ENCODE measurements around the gene NCOA3.

The NCOA3 gene

DNA sequence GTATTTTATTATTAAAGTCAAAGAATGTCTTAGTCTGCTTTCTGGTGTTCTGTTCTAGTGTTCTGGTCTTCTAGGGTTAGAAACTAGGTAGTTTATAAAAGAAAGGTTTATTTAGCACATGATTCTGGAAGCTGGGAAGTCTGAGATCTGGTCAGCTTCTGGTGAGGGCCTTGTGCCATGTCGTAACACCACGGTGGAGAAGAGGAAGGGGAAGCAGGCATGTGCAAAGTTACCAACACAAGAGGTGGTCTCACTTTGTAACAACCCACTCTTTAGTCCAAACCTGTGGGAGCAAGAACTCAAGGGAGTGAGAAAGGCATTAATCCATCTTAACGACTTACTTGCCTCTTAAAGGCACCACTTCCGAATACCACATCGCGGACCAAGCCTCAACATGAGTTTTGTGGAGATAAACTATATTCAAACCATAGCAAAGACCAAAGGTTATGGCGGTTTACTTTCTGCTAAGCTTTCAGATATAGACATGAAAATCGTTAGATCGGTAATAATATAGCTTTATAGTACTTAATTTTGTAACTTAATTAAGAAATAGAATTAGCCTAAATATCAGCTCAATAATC lies 99.4 kb downstream of the NCOA3 start:
- no peak for DNase-seq

DNA sequence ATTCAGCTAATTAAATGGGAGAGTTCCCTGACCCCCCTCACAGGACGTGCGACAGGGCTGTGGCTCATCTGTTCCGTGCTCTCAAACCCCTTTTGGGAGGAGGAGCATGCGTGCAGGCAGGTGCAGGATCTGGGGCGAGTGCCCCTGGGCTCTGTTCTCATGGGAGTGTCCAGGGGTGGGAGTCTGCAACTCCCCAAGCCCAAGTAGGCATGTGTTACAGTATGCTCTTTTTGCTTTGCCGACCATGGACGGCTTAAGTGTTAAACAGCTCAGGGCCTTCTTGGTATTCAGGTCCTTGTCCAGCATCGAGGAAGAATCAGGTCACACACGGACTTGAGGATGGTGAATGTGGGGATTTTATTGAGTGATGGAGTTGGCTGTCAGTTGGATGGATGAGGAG lies 101.6 kb downstream of the NCOA3 start:
- no peak for DNase-seq

DNA sequence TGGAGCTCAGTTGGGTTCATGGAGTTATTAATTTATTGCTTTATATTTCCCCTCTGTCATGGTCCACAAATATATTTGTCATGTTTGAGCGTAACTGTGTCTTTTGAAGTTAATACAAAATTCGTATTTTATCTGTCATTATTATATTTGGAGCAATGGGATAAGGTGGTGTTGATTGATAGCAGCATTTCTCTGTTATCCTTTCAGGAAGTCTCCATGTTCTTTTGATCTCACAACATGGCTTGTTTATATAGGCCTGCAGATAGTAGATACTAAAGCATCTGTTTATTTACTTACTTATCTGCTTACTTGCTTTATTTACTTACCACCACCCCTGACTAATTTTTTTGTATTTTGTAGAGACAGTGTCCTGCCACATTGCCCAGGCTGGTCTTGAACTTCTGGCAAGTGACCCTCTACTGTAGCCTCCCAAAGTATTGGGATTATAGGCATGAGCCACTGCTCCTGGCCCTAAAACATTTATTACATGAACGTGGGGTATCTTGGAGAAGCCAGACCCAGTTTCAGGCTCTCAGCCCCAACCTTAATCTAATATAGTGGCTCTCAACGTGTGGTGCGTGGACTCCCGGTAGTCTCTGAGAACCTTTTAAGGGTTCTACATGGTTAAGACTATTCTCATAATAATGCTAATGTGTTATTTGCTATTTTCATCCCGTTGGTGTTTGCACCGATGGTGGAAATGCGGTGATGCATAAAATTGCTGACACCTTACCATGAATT lies 104.2 kb downstream of the NCOA3 start:
- no peak for DNase-seq

DNA sequence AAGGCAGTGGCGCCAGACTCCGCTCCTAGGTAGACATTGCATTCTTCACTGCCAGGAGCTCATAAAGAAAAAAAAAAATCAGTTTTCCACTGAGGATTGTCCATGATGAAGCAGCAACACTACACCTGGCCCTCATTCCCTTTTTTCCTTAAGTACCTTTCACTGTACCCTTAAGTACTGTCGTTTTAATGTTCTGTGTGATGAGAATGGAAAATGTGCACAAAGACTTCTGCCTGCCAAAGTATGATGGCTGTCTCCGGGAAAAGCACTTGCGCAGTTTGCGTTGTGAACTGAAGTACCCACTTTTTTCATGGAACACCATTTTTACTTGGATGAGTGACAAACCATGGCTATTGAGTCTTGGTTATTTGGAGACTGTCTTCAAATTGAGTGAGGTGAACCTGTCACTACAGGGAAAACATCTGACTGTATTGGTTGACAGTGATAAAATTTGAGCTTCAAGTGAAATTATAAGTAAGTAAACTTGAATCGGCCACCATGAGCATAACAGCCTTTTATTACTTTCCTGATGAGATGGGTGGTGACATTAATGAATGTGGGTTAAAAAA lies 104.8 kb downstream of the NCOA3 start:
- DNase-seq = no peak

DNA sequence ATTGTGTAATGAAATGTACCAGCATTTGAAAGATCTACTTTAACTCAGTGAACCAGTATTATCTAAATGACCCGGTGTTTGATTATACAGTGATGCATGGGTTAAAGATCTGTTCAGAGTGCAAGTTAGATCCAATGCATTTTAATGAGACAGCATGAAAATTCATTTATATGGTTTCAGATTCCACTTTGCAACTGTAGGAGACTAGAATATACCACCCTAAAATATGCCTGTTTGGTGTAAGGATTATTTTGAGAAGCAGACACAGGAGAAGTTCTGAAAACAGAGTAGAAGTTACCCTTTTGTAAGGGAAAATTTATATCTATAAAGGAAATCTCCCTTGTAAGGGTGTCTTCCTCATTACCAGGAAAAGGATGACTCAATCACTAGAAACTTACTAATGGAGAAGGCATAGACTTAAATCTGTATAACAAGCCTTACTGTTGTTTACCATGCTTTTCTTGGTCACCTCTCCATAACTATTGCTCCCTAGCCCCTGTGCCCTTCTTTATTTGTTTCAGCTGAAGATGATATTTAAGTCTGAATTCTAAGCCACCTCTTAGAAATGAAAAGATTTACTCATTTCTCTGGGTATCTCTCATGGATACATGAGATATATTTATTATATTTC lies 105.4 kb downstream of the NCOA3 start:
- peak; percentile 57 for DNase-seq

DNA sequence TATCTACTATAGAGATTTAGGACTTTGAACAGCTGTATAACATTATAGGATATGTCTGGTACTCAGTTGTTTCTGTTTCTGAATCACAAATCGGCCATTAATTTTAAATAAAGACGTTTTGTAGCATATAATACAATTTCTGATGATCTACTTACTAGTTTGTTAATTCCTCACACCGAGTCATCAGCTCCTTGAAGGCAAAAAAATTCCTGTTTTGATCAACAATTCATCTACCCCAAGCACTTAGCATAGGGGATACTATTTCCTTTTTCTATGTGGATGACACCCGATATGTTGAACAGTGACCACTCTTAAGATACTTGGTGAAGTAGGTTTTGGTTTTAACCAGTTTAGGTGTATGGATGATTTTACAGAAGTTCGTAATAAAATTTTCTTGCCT lies 107.3 kb downstream of the NCOA3 start:
- DNase-seq = no peak

DNA sequence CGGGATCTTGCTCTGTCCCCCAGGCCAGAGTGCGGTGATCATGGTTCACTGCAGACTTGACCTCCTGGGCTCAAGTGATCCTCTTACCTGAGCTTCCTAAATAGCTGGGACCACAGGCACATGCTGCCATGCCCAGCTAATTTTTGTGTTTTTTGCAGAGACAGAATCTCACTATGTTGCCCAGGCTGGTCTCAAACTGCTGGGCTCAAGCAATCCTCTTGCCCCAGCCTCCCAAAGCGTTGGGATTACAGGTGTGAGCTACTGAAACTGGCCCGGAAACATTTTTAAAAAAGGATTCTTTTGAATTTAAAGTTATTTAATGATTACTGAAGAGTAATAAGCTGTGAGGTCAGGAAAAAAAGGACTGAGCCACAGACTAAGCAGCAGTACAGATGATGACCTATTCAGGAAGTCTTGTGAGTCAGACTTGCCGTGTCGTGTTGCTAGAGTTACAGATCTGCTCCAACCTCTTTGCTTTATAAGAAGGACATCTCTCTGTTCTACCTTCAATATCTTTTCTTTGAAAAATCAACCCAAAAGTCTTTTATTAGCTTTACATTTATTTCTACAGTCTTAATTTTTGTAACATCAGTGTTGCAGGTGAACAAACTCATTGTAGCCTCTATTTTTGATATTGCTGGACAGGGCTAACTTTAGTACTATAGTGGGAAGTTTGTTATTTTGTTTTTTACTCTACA lies 108.7 kb downstream of the NCOA3 start:
- peak; percentile 76 for DNase-seq

DNA sequence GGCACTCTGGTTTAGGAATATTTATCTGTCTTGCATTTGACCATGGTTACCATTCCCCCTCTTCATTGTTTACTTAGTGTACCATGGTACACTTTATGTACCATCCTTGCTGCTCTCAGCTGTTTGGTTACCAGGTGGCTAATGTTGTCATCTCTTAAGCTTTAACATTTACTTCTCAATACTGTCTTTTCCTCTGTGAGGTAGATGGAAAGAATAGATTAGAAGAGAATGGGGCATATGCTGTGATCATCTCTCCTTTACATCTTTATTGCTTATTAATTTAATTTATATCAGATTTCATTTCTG lies 109.2 kb downstream of the NCOA3 start:
- DNase-seq = no peak

DNA sequence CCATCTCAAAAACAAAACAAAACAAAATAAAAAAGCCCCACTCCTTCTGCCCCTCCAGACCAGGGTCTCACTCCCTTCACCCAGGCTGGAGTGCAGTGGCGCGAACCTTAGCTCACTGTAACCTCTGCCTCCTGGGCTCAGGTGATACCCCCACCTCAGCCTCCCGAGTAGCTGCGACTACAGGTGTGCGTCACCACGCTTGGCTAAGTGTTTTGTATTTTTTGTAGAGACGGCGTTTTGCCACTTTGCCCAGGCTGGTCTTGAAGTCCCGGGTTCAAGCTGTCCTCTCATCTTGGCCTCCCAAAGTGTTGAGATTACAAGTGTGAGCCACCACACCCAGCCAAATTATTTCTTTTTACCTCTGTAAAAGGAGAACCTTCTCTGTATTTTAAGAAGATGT lies 110.1 kb downstream of the NCOA3 start:
- no peak for DNase-seq

DNA sequence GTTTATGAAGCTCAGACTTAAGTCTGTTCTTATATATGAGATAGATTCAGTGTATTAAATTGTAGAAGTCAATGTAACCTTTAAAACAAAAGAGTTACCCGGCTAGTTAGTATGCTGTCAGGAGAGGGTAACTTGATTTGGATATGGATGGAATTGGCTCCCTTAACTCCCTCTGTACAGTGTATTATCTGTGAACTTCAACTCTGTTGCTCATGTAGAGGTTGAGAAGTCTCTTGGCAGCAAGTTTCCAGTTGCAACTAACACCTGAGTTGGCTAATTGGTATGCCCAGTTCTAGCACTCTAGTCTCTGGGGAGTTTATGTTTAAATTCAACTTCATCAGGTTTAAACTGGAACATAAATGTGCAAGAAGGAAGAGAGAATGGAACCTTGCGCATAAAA lies 111.0 kb downstream of the NCOA3 start:
- no peak for DNase-seq

DNA sequence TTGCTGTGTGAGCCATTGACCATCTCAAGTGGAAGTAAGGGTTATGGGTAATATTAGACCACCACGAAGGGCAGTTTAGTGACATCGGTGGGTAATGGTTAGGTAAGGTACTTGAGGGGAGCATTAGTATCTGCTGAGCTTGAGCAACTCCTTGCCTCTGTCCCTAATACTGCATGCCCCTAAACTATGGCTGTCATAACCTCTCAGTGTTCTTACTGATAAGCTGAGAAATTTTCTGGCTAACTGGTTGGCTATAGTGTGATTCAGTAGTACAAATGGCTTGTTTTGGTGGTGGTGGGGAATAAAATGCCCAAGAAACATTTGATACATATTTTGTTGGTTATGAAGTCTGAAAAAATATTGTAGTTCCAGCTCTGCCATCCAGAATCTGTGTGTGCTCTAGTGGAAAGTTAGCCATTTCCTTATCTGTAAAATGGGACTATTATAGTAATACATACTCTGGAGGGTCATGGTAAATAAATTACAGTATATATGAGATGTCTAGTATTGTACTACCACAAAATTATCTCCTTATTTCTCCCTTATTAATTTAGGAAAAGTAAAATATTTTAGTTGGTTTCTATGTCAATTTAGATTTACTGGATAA lies 113.1 kb downstream of the NCOA3 start:
- DNase-seq = no peak

DNA sequence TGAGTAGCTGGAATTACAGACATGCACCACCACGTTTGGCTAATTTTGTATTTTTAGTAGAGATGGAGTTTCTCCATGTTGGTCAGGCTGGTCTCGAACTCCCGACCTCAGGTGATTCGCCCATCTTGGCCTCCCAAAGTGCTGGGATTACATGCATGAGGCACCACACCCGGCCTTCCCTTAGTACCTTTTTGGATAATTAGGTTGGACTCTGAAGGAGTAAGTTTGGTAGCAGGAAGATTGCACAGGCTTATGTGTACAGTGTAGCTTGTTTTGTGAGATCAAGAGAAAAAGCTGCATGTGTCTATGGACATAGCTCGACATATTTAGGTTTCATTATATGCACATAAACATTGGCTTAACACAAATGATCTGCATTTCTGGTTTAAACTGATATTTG lies 116.8 kb downstream of the NCOA3 start:
- DNase-seq = no peak

DNA sequence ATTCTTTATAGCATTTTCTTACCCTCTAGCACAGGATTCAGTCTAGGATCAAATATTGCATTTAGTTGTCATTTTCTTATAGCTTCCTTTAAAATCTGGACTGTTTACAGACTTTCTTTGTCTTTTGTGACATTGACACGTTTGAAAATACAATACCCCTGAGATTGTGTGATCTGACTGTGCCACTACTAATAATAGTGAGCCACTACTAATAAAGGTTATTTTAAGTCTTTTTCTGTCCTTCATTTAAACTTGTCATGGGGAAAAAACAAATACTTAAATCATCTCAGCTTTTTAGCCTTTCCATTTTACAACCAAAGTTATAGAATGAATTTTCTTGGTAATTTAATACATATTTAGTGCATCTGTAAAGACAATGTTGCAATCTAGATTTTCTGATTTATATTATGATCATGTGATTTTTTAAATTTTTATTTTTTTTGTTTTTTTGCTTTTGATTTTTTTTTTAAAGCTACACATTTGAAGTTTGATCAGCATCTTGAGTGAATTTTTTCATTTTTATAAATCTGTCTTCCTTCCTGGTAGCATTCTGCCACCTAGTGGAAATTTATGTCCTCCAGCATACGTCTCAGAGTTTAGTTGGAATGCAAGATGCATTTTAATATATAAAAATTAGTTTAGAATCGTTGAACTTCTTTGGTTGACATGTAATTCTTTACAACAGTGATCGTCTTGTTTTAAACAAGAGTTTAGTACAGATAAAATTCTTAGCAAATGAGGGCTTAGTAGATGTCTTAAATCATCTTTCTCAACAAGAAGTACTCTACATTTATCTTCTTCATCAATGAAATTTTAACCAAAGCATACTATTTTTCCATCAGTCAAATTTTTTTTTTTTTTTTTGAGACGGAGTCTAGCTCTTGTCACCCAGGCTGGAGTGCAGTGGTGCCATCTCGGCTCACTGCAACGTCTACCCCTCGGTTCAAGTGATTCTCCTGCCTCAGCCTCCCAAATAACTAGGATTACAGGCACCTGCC lies 119.4 kb downstream of the NCOA3 start:
- DNase-seq = peak; percentile 63

DNA sequence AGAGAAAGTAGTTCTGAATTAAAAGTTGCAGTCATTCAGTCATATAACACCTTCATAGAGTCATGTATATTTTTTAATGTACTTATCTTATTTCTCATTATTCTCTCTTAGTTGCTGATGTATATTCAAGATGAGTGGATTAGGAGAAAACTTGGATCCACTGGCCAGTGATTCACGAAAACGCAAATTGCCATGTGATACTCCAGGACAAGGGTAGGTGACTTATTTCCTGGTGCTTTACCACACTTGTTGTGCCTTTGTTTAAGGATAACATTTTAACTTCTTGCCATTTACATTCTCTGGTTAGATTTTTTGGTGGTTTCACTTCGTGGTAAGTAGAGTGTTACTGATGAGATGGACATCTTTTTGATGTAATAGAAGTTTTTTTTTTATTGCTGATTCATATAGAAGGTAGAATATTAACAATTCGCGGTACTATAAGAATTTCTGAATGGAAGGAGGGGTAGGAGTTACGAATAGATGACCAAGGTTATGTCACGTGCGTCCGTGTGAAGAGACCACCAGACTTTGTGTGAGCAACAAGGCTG lies 120.5 kb downstream of the NCOA3 start:
- DNase-seq = no peak

DNA sequence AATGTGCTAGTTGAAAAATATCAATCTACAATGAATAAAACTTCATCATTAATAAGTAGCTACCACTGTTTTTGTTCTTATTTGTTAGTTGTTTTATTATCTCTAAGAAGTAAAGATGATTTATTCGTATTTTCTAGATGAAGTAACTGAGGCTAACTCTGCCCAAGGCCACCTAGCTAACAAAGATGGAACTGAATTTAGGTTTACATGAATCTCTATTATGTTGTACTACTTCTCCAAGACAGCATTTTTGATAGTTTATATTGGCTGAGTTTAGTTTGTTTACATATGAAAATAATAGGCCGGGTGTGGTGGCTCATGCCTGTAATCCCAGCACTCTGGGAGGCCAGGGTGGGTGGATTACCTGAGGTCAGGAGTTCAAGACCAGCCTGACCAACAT lies 121.5 kb downstream of the NCOA3 start:
- DNase-seq = no peak

DNA sequence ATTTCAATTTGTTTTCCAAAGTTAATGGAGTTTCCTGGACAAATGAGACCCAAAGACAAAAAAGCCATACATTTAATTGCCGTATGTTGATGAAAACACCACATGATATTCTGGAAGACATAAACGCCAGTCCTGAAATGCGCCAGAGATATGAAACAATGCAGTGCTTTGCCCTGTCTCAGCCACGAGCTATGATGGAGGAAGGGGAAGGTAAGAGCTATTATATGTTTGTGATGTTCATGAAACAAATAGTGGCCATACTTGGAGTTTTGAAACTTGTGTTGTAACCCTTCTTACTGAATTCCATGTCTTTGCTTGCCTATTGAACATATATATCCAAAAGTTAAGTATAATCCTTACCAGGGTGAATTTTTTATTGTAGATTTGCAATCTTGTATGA lies 125.9 kb downstream of the NCOA3 start:
- no peak for DNase-seq

DNA sequence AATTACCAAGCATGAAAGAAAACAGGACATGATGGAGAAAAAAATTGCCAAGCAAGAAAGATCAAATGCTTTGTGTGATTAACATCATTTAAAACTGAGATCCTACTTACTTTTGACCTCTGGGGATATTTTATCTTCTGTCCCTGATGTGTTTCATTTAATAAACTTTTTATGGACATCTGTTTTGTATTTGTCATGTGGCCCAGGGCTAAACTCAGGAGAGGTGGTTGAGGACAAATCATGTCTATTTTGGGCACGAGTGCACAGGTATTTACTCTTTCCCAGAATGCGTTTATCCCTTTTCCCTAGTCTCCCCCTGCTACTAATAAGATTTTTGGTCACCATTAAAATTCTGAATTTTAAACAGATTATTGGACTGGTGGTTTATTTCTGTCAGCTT lies 128.2 kb downstream of the NCOA3 start:
- no peak for DNase-seq

DNA sequence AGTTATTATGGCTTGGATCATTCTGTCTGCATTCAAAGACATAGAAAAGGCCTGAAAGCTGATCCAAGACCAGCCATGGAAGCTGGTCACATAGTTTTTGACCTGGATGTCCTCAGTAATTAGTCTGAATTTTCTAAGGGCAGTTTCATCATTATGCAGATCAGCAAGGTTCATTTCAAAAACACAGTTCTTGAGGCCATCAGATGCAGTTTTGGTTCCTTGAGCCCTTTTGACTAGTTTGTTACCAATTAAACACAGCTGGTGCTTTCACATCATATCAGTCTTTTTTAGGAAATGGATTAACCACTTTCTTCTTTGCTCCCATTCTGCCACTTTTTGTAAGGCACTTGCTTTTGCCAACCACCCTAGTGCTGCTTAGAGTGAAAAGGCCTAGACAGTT lies 129.4 kb downstream of the NCOA3 start:
- DNase-seq = no peak

DNA sequence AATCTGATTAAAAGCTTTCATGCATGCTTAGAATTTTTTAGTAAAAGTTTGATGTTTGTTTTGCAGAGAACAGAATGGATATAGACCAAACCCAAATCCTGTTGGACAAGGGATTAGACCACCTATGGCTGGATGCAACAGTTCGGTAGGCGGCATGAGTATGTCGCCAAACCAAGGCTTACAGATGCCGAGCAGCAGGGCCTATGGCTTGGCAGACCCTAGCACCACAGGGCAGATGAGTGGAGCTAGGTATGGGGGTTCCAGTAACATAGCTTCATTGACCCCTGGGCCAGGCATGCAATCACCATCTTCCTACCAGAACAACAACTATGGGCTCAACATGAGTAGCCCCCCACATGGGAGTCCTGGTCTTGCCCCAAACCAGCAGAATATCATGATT lies 133.6 kb downstream of the NCOA3 start:
- DNase-seq = no peak

DNA sequence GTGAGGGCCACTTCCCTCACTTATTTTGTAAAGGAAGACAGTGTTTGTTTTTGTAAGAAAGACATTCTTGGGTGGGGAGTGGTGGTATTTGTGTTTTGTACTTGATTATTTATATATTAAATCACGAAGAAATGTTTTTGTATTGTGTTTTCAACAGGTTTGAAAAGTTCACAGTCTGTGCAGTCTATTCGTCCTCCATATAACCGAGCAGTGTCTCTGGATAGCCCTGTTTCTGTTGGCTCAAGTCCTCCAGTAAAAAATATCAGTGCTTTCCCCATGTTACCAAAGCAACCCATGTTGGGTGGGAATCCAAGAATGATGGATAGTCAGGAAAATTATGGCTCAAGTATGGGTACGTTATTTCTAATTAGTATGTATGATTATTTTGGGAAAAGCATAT lies 137.2 kb downstream of the NCOA3 start:
- no peak for DNase-seq

DNA sequence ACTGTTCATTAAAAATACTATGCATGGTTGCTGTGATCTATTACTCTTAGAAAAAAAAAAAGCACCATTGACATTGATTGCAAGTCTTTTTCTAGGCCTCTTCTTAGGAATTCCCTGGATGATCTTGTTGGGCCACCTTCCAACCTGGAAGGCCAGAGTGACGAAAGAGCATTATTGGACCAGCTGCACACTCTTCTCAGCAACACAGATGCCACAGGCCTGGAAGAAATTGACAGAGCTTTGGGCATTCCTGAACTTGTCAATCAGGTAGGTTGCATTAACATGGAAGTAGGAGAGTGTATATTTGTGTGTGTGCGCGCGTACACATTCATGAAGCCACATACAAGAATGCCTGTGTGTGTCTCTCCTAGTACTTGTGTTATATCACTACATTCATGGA lies 140.4 kb downstream of the NCOA3 start:
- DNase-seq = no peak

DNA sequence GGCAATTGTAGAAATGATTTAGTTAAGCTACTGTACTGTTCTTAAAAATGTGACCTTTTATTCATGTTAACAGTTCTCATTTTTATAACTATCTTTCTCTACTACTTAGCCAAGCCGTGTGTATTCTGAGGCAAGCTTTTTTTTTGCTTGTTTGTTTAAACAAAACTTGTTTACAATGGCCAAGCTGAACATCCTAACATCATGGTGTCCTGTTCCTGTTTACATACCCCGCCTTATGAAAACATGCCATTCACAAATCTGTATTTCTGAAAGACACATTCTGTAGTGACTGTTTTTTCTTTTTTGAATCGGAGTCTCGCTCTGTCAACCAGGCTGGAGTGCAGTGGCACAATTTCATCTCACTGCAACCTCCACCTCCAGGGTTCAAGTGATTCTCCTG lies 140.9 kb downstream of the NCOA3 start:
- DNase-seq = no peak
